ENCODE measurements around the gene BEND7.
A peak's percentile ranks its signal among the peaks of the same experiment; 100 is the strongest.

BEND7 gene

GRCh38 chr10:13505052-13505680 is 23.6 kb downstream of the BEND7 start:
- Histone ChIP-seq H4K8ac (ENCODE audit: low read depth, low read length) (no peak overlapping the region), H3K14ac (ENCODE audit: low read length) (no peak overlapping the region), H3K36me3 (ENCODE audit: control insufficient read depth in 1 of 2, insufficient read depth in 2 of 2, low read length in 2 of 2) (peaks cover 9 to 12% of the 10 kb centered on the region in 2 experiments), H3K18ac (ENCODE audit: low read length) (no peak overlapping the region), H3K27me3 (ENCODE audit: insufficient read depth, low read length) (no peaks in the 10 kb centered on the region), H3K4me3 (ENCODE audit: low read depth, low read length) (no peak overlapping the region), H2AFZ (ENCODE audit: insufficient read depth, low read length, poor library complexity) (no peak overlapping the region), H2BK5ac (ENCODE audit: low read depth, low read length, poor library complexity) (no peak overlapping the region), H3K27ac (ENCODE audit: low read depth, low read length) (no peak overlapping the region), H3K23ac (ENCODE audit: low read length) (no peak overlapping the region), H4K12ac (ENCODE audit: low read depth, low read length) (no peak overlapping the region), H2AK5ac (ENCODE audit: low read length) (no peak overlapping the region), H2BK120ac (ENCODE audit: insufficient read depth, low read length, poor library complexity) (no peak overlapping the region), H2BK12ac (ENCODE audit: low read length) (no peak overlapping the region), H3K4me1 (ENCODE audit: control insufficient read depth in 1 of 2, insufficient read depth in 2 of 2, low read length in 2 of 2) (peaks cover 23 to 32% of the 10 kb centered on the region in 2 experiments), H3K9me3 (ENCODE audit: insufficient read depth, low read depth, low read length) (peaks cover 2% of the 10 kb centered on the region), H4K91ac (ENCODE audit: low read depth, low read length) (no peak overlapping the region), H3K79me2 (ENCODE audit: control insufficient read depth, insufficient read depth, low read length, poor library complexity) (peaks cover 4% of the 10 kb centered on the region), H3K79me1 (ENCODE audit: low read length) (peaks cover 2% of the 10 kb centered on the region), H3K4ac (ENCODE audit: low read depth, low read length) (no peak overlapping the region), H3K4me2 (ENCODE audit: low read length) (no peak overlapping the region), H3K9ac (ENCODE audit: low read length) (no peak overlapping the region)
- no peak for DNase-seq
- no CpG with 5 or more reads among the region's 12 CpGs for WGBS (ENCODE audit: extremely low coverage, insufficient coverage, insufficient read length)

- Histone ChIP-seq H3K4me3 (ENCODE audit: low read depth, low read length) (no peak overlapping the region), H3K79me1 (ENCODE audit: low read length) (peaks cover 2% of the 10 kb centered on the region), H3K18ac (ENCODE audit: low read length) (no peak overlapping the region), H3K79me2 (ENCODE audit: control insufficient read depth, insufficient read depth, low read length, poor library complexity) (peaks cover 4% of the 10 kb centered on the region), H4K12ac (ENCODE audit: low read depth, low read length) (no peak overlapping the region), H3K4me1 (ENCODE audit: control insufficient read depth in 1 of 2, insufficient read depth in 2 of 2, low read length in 2 of 2) (peaks cover 23 to 28% of the 10 kb centered on the region in 2 experiments), H3K23ac (ENCODE audit: low read length) (no peak overlapping the region), H3K4ac (ENCODE audit: low read depth, low read length) (no peak overlapping the region), H3K14ac (ENCODE audit: low read length) (no peak overlapping the region), H2BK12ac (ENCODE audit: low read length) (no peak overlapping the region), H3K27me3 (ENCODE audit: insufficient read depth, low read length) (no peaks in the 10 kb centered on the region), H3K9ac (ENCODE audit: low read length) (no peak overlapping the region), H2AFZ (ENCODE audit: insufficient read depth, low read length, poor library complexity) (no peak overlapping the region), H2BK5ac (ENCODE audit: low read depth, low read length, poor library complexity) (no peak overlapping the region), H3K36me3 (ENCODE audit: control insufficient read depth in 1 of 2, insufficient read depth in 2 of 2, low read length in 2 of 2) (peaks cover 12 to 13% of the 10 kb centered on the region in 2 experiments), H4K91ac (ENCODE audit: low read depth, low read length) (no peak overlapping the region), H2BK120ac (ENCODE audit: insufficient read depth, low read length, poor library complexity) (no peak overlapping the region), H4K8ac (ENCODE audit: low read depth, low read length) (no peak overlapping the region), H2AK5ac (ENCODE audit: low read length) (no peak overlapping the region), H3K27ac (ENCODE audit: low read depth, low read length) (no peak overlapping the region), H3K4me2 (ENCODE audit: low read length) (no peak overlapping the region), H3K9me3 (ENCODE audit: insufficient read depth, low read depth, low read length) (peaks cover 2% of the 10 kb centered on the region)
- no CpG with 5 or more reads among the region's 11 CpGs for WGBS (ENCODE audit: extremely low coverage, insufficient coverage, insufficient read length)
- DNase-seq = no peak
These were observed 24.9 kb downstream of the BEND7 start for GRCh38 chr10:13503745-13504463.

GRCh38 chr10:13502380-13502779 is 26.4 kb downstream of the BEND7 start:
- Histone ChIP-seq H2BK12ac (ENCODE audit: low read length) (no peak overlapping the region), H2BK120ac (ENCODE audit: insufficient read depth, low read length, poor library complexity) (no peak overlapping the region), H3K4me2 (ENCODE audit: low read length) (no peak overlapping the region), H3K14ac (ENCODE audit: low read length) (no peak overlapping the region), H3K4me3 (ENCODE audit: low read depth, low read length) (no peak overlapping the region), H3K79me1 (ENCODE audit: low read length) (peaks cover 2% of the 10 kb centered on the region), H4K12ac (ENCODE audit: low read depth, low read length) (no peak overlapping the region), H3K9ac (ENCODE audit: low read length) (no peak overlapping the region), H3K18ac (ENCODE audit: low read length) (peak overlapping the region; percentile 6), H4K91ac (ENCODE audit: low read depth, low read length) (no peak overlapping the region), H2BK5ac (ENCODE audit: low read depth, low read length, poor library complexity) (no peak overlapping the region), H3K27me3 (ENCODE audit: insufficient read depth, low read length) (no peaks in the 10 kb centered on the region), H3K4me1 (ENCODE audit: control insufficient read depth in 1 of 2, insufficient read depth in 2 of 2, low read length in 2 of 2) (peaks cover 17 to 22% of the 10 kb centered on the region in 2 experiments), H3K79me2 (ENCODE audit: control insufficient read depth, insufficient read depth, low read length, poor library complexity) (peaks cover 2% of the 10 kb centered on the region), H3K27ac (ENCODE audit: low read depth, low read length) (no peak overlapping the region), H3K36me3 (ENCODE audit: control insufficient read depth in 1 of 2, insufficient read depth in 2 of 2, low read length in 2 of 2) (peaks cover 15 to 16% of the 10 kb centered on the region in 2 experiments), H3K9me3 (ENCODE audit: insufficient read depth, low read depth, low read length) (peaks cover 2% of the 10 kb centered on the region), H3K4ac (ENCODE audit: low read depth, low read length) (no peak overlapping the region), H2AFZ (ENCODE audit: insufficient read depth, low read length, poor library complexity) (no peak overlapping the region), H4K8ac (ENCODE audit: low read depth, low read length) (no peak overlapping the region), H3K23ac (ENCODE audit: low read length) (no peak overlapping the region), H2AK5ac (ENCODE audit: low read length) (no peak overlapping the region)
- WGBS (ENCODE audit: extremely low coverage, insufficient coverage, insufficient read length) = no CpG with 5 or more reads among the region's 9 CpGs
- DNase-seq = no peak

GRCh38 chr10:13500201-13500600 is 28.6 kb downstream of the BEND7 start:
- no peak overlapping the region for H4K12ac ChIP-seq (ENCODE audit: low read depth, low read length)
- no peak overlapping the region for H2BK120ac ChIP-seq (ENCODE audit: insufficient read depth, low read length, poor library complexity)
- H2AFZ ChIP-seq (ENCODE audit: insufficient read depth, low read length, poor library complexity) = no peak overlapping the region
- no peak overlapping the region for H3K4me2 ChIP-seq (ENCODE audit: low read length)
- peaks cover 11 to 12% of the 10 kb centered on the region in 2 experiments for H3K4me1 ChIP-seq (ENCODE audit: control insufficient read depth in 1 of 2, insufficient read depth in 2 of 2, low read length in 2 of 2)
- no peak overlapping the region for H2BK5ac ChIP-seq (ENCODE audit: low read depth, low read length, poor library complexity)
- H3K79me1 ChIP-seq (ENCODE audit: low read length) = no peaks in the 10 kb centered on the region
- no peak overlapping the region for H3K4me3 ChIP-seq (ENCODE audit: low read depth, low read length)
- no CpG with 5 or more reads among the region's 9 CpGs for WGBS (ENCODE audit: extremely low coverage, insufficient coverage, insufficient read length)
- no peaks in the 10 kb centered on the region for H3K9me3 ChIP-seq (ENCODE audit: insufficient read depth, low read depth, low read length)
- H3K27ac ChIP-seq (ENCODE audit: low read depth, low read length) = no peak overlapping the region
- peaks cover 12 to 15% of the 10 kb centered on the region in 2 experiments for H3K36me3 ChIP-seq (ENCODE audit: control insufficient read depth in 1 of 2, insufficient read depth in 2 of 2, low read length in 2 of 2)
- H3K18ac ChIP-seq (ENCODE audit: low read length) = no peak overlapping the region
- H3K27me3 ChIP-seq (ENCODE audit: insufficient read depth, low read length) = no peaks in the 10 kb centered on the region
- H2BK12ac ChIP-seq (ENCODE audit: low read length) = no peak overlapping the region
- H4K91ac ChIP-seq (ENCODE audit: low read depth, low read length) = no peak overlapping the region
- no peak overlapping the region for H3K4ac ChIP-seq (ENCODE audit: low read depth, low read length)
- H3K23ac ChIP-seq (ENCODE audit: low read length) = no peak overlapping the region
- no peak overlapping the region for H2AK5ac ChIP-seq (ENCODE audit: low read length)
- no peak overlapping the region for H3K9ac ChIP-seq (ENCODE audit: low read length)
- no peak overlapping the region for H4K8ac ChIP-seq (ENCODE audit: low read depth, low read length)
- peaks cover 2% of the 10 kb centered on the region for H3K79me2 ChIP-seq (ENCODE audit: control insufficient read depth, insufficient read depth, low read length, poor library complexity)
- no peak overlapping the region for H3K14ac ChIP-seq (ENCODE audit: low read length)
- peak in 1 of 2 donors; percentile 47 for DNase-seq

All from trophoblast cell (in vitro differentiated cells and primary cell).